Cardiac muscle cell (in vitro differentiated cells and primary cell): Measurements from ENCODE around the gene TNFRSF25. TPM values are rescaled to one million over a fixed set of nuclear protein-coding genes. Genes with fewer than 3 reads are reported as not detected.

Source experiments
- DNase-seq, 2 donors: peaks; one replicate each; pipeline versions ENCODE4 v3.0.0 to v3.0.0-alpha.2; 2010 to 2017; ENCODE audit warnings: low read depth in 1 of 2, low spot score in 1 of 2
- H3K27ac ChIP-seq: fragments of 200-600 bp; sonication (generic); 2 replicates; pipeline ENCODE4 v1.5.1; 2016
- H3K27me3 ChIP-seq: fragments of 200-600 bp; sonication (generic); 2 replicates; pipeline ENCODE4 v1.6.0; 2016; ENCODE audit warnings: control low read depth
- H3K36me3 ChIP-seq: fragments of 200-600 bp; sonication (generic); 2 replicates; pipeline ENCODE4 v1.5.1; 2016; ENCODE audit warnings: control low read depth
- H3K4me1 ChIP-seq: fragments of 200-600 bp; sonication (generic); 2 replicates; pipeline ENCODE4 v1.8.1; 2017; ENCODE audit warnings: low read depth, mild to moderate bottlenecking, mixed run types
- H3K4me3 ChIP-seq: fragments of 200-600 bp; sonication (generic); 2 replicates; pipeline ENCODE4 v1.5.1; 2016; ENCODE audit warnings: mild to moderate bottlenecking
- H3K9me3 ChIP-seq: fragments of 200-600 bp; sonication (generic); 2 replicates; pipeline ENCODE4 v1.5.1; 2017; ENCODE audit warnings: low read depth, mild to moderate bottlenecking, control low read depth
- polyA plus RNA-seq: library from polyadenylated mRNA; unstranded; fragments of >200 nt; fragmentation: Nextera tagmentation; extraction: Ambion mirVana; gene quantifications from 2 replicates; pipeline ENCODE4 v1.2.1, GENCODE V29; 2016
- total RNA-seq: library from RNA; depleted of rRNA; stranded (reverse); fragments of >200 nt; gene quantifications from 2 replicates; pipeline ENCODE4 v1.2.3, GENCODE V29; 2016
- TF ChIP-seq, protein P1 (sequence below): IDR thresholded peaks from 2 replicates; pipeline ENCODE4 v1.5.1; 2012; ENCODE audit warnings: low read depth, mild to moderate bottlenecking, low read length

The TNFRSF25 gene
- total and polyA plus RNA-seq, 2 experiments from 2014 or later = 11.8 to 31.4 TPM

DNA sequence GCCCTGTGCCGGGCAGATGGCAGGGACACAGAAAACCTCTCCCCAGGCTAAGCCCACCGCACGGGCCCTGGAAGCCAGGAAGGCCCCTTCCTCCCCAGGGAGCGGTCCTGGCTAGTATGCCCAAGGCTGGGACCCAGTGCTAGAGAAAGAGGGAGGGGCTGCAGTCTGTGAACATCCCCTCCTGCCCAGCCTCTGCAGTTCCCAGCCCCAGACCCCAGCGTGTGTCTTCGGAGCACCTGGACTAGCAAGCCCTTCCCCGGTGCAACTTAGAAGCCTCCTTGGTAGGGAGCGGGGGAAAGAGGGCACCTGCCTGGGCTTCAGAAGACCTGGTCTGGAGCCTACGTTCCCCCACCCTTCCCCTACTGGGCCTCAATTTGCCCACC, 23.4 kb upstream of the TNFRSF25 start:
- Histone ChIP-seq H3K4me3 (no peak overlapping the region), H3K4me1 (no peaks in the 10 kb centered on the region), H3K27me3 (peaks cover 20% of the 10 kb centered on the region), H3K9me3 (no peaks in the 10 kb centered on the region), H3K36me3 (no peaks in the 10 kb centered on the region), H3K27ac (no peak overlapping the region)
- DNase-seq = no peak
- TF ChIP-seq, protein P1, sequence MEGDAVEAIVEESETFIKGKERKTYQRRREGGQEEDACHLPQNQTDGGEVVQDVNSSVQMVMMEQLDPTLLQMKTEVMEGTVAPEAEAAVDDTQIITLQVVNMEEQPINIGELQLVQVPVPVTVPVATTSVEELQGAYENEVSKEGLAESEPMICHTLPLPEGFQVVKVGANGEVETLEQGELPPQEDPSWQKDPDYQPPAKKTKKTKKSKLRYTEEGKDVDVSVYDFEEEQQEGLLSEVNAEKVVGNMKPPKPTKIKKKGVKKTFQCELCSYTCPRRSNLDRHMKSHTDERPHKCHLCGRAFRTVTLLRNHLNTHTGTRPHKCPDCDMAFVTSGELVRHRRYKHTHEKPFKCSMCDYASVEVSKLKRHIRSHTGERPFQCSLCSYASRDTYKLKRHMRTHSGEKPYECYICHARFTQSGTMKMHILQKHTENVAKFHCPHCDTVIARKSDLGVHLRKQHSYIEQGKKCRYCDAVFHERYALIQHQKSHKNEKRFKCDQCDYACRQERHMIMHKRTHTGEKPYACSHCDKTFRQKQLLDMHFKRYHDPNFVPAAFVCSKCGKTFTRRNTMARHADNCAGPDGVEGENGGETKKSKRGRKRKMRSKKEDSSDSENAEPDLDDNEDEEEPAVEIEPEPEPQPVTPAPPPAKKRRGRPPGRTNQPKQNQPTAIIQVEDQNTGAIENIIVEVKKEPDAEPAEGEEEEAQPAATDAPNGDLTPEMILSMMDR = no peak

- no peaks in the 10 kb centered on the region for H3K36me3 ChIP-seq
- no peaks in the 10 kb centered on the region for H3K4me1 ChIP-seq
- TF ChIP-seq, protein P1 = no peak
- H3K4me3 ChIP-seq = no peak overlapping the region
- no peak overlapping the region for H3K27ac ChIP-seq
- H3K27me3 ChIP-seq = peaks cover 26% of the 10 kb centered on the region
- no peak for DNase-seq
- no peaks in the 10 kb centered on the region for H3K9me3 ChIP-seq
Observed at GRCh38 chr1:6488602-6489382, 22.8 kb upstream of the TNFRSF25 start.

GRCh38 chr1:6487804-6488484, 22.0 kb upstream of the TNFRSF25 start:
- Histone ChIP-seq H3K4me3 (no peak overlapping the region), H3K4me1 (no peaks in the 10 kb centered on the region), H3K9me3 (no peaks in the 10 kb centered on the region), H3K36me3 (no peaks in the 10 kb centered on the region), H3K27ac (no peak overlapping the region), H3K27me3 (peaks cover 30% of the 10 kb centered on the region)
- TF ChIP-seq, protein P1 = no peak
- no peak for DNase-seq

GRCh38 chr1:6486433-6487011, 20.5 kb upstream of the TNFRSF25 start:
- DNase-seq = peak; percentile 85 to 93
- H3K9me3 ChIP-seq = no peaks in the 10 kb centered on the region
- H3K36me3 ChIP-seq = no peaks in the 10 kb centered on the region
- TF ChIP-seq, protein P1 = peak; percentile 96
- no peak overlapping the region for H3K4me3 ChIP-seq
- H3K4me1 ChIP-seq = no peaks in the 10 kb centered on the region
- peaks cover 30% of the 10 kb centered on the region for H3K27me3 ChIP-seq
- H3K27ac ChIP-seq = no peak overlapping the region

DNA sequence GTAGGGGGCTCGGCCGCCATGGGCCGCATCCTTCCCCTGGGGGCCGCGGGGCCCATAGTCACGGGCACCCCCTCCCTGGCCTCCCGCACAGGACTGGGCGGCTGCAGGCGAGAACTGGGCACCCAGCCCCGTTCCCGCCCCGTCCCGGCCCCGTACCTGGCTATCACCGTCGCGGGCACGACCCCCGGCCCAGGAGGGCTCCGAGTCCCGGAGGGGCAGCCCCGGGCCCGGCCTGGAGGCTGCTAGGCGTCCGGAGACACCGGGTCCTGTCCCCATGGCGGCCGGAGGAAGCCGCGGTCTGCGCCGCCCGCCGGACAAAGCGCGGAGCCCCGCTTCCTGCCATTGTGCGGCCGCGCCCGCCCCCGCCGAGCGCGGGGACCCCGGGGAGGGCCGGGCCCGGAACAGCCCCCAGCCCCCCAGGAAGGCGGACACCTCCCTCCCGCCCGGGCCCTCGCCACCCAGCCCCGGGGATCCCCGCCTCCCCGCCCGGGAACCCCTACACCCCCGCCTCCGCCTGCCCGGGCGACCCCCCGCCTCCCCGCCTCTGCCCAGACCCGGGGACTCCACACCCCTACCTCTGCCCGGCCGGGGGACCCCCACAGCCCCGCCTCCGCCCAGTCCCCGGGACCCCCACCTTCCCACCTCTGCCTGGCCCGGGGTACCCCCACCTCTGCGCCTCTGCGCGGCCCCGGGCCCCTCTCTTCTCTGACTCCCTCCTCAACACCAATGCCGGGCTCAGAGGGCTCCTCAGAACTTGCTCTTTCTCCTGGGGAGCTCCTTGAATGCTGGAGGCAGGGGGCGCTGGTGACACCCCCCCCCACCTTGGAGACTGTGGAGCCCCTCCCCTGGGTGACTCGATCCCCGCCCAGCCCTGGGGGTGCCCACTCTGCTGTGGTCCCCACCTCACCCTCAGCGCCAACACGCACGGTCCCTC, 19.5 kb upstream of the TNFRSF25 start:
- Histone ChIP-seq H3K36me3 (no peaks in the 10 kb centered on the region), H3K9me3 (no peaks in the 10 kb centered on the region), H3K27ac (no peak overlapping the region), H3K27me3 (peaks cover 30% of the 10 kb centered on the region), H3K4me3 (peak overlapping the region; percentile 32), H3K4me1 (no peaks in the 10 kb centered on the region)
- TF ChIP-seq, protein P1 = no peak
- peak in 1 of 2 donors; percentile 41 for DNase-seq
